Prostate gland (tissue), 2 donors: ENCODE results near the gene KRTAP9-6. TPM values are rescaled to one million over a fixed set of nuclear protein-coding genes. Genes with fewer than 3 reads are reported as not detected.
"Not testable (repeated sequence)": the region's sequence is repeated elsewhere in the genome, so short reads cannot be mapped to it uniquely, and the experiment has no call there.

Source experiments
- DNase-seq: peaks from one replicate; pipeline ENCODE4 v3.0.0-alpha.2; 2019; ENCODE audit warnings: low spot score
- H3K27ac ChIP-seq, 2 donors: fragments of 200-600 bp; sonication (generic); 2 replicates each; pipeline ENCODE4 v1.5.1; 2017 to 2019
- H3K27me3 ChIP-seq: fragments of 200-600 bp; sonication (generic); replicated peaks from 2 replicates; pipeline ENCODE4 v1.5.1; 2019; ENCODE audit not compliant: insufficient read depth
- H3K36me3 ChIP-seq, 2 donors: fragments of 200-600 bp; sonication (generic); 1 replicate in 1 of 2; 2 replicates in 1 of 2; pipeline versions ENCODE4 v1.5.1 to v1.8.1; 2017 to 2019
- H3K4me1 ChIP-seq: fragments of 200-600 bp; sonication (generic); replicated peaks from 2 replicates; pipeline ENCODE4 v1.5.1; 2019
- H3K4me3 ChIP-seq, 2 donors: fragments of 200-600 bp; sonication (generic); 2 replicates each; pipeline ENCODE4 v1.5.1; 2017 to 2019
- H3K9me3 ChIP-seq: fragments of 200-600 bp; sonication (generic); 2 replicates; pipeline ENCODE4 v1.5.1; 2017
- CTCF ChIP-seq, 4 experiments: fragments of 200-600 bp in 2 of 4; fragments of 450-650 bp in 2 of 4; sonication (generic) in 2 of 4; IDR thresholded peaks; 1 replicate in 3 of 4; 2 replicates in 1 of 4; pipeline ENCODE4 v1.5.1; 2016 to 2019; ENCODE audit warnings: antibody characterized with exemption in 4 of 4, mild to moderate bottlenecking in 2 of 4, moderate library complexity in 2 of 4
- POLR2A ChIP-seq: fragments of 450-650 bp; IDR thresholded peaks from one replicate; pipeline ENCODE4 v1.6.1; 2016; ENCODE audit warnings: antibody characterized with exemption, mild to moderate bottlenecking
- POLR2AphosphoS5 ChIP-seq: sonication (generic); formaldehyde crosslinking; IDR thresholded peaks from one replicate; pipeline ENCODE4 v1.6.1; 2017; ENCODE audit warnings: antibody characterized with exemption
- WGBS: methylation state at CpG from one replicate; pipeline ENCODE4 v1.1.5; 2018; 5-methylcytosine and 5-hydroxymethylcytosine counted together
- intact Hi-C: fragments of 100-400 bp; cut with DNase I; formaldehyde crosslinking; loops from one replicate; pipeline ENCODE4 v1.14.2; 2022
- total RNA-seq, 2 donors: library from RNA; depleted of rRNA; stranded (reverse); fragments of >200 nt; gene quantifications; one replicate each; pipeline ENCODE4 v1.1.0, GENCODE V29; 2016

The KRTAP9-6 gene
- total RNA-seq, 2 donors from 2014 or later, result not detected

GRCh38 chr17:41263212-41263611 is 2.0 kb upstream of the KRTAP9-6 start:
- H3K27me3 ChIP-seq, result no peaks in the 10 kb centered on the region
- 93% methylated on average over 2 of the region's 2 CpGs for WGBS
- intact Hi-C loops, result no loop called here

GRCh38 chr17:41264599-41264998 is 579 bp upstream of the KRTAP9-6 start:
- H3K36me3 ChIP-seq, result no peaks in the 10 kb centered on the region
- intact Hi-C loops, result no loop called here
- WGBS, result 40% methylated on average over 3 of the region's 3 CpGs
- TF ChIP-seq CTCF (IDR thresholded peaks at IDR 0.05), result no peak
- peak; percentile 51 for TF ChIP-seq POLR2AphosphoS5
- no peak for TF ChIP-seq POLR2A
- H3K4me1 ChIP-seq, result no peaks in the 10 kb centered on the region
- H3K27me3 ChIP-seq, result no peaks in the 10 kb centered on the region
- H3K27ac ChIP-seq, result no peak overlapping the region
- DNase-seq, result no peak
- H3K9me3 ChIP-seq, result no peaks in the 10 kb centered on the region
- H3K4me3 ChIP-seq, result no peak overlapping the region

More at GRCh38 chr17:41263212-41263611, 2.0 kb upstream of the KRTAP9-6 start:
- no peak overlapping the region for H3K27ac ChIP-seq
- no peaks in the 10 kb centered on the region for H3K36me3 ChIP-seq
- no peaks in the 10 kb centered on the region for H3K4me1 ChIP-seq
- H3K4me3 ChIP-seq, result no peak overlapping the region
- no peak for DNase-seq
- no peaks in the 10 kb centered on the region for H3K9me3 ChIP-seq
- no peak for TF ChIP-seq POLR2AphosphoS5

GRCh38 chr17:41267711-41268110 is 2.5 kb downstream of the KRTAP9-6 start:
- Histone ChIP-seq H3K36me3 (no peaks in the 10 kb centered on the region), H3K27me3 (no peaks in the 10 kb centered on the region), H3K27ac (no peak overlapping the region), H3K4me1 (no peaks in the 10 kb centered on the region), H3K9me3 (no peaks in the 10 kb centered on the region), H3K4me3 (no peak overlapping the region)
- TF ChIP-seq CTCF (IDR thresholded peaks at IDR 0.05) (no peak), POLR2AphosphoS5 (no peak), POLR2A (no peak)
- DNase-seq, result no peak
- intact Hi-C loops, result no loop called here
- WGBS, result no CpG with 5 or more reads among the region's 3 CpGs

DNA sequence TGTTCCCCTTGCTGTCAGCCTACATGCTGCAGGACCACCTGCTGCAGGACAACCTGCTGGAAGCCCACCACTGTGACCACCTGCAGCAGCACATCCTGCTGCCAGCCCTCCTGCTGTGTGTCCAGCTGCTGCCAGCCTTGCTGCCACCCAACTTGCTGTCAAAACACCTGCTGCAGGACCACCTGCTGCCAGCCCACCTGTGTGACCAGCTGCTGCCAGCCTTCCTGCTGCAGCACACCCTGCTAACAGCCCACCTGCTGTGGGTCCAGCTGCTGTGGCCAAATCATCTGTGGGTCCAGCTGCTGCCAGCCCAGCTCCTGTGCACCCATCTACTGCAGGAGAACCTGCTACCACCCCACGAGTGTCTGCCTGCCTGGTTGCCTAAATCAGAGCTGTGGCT is 6.1 kb downstream of the KRTAP9-6 start:
- intact Hi-C loops, H3K4me3 ChIP-seq, H3K9me3 ChIP-seq, H3K27me3 ChIP-seq, DNase-seq, H3K36me3 ChIP-seq, H3K27ac ChIP-seq, H3K4me1 ChIP-seq: not testable (repeated sequence)
- no CpG with 5 or more reads among the region's 1 CpG for WGBS

DNA sequence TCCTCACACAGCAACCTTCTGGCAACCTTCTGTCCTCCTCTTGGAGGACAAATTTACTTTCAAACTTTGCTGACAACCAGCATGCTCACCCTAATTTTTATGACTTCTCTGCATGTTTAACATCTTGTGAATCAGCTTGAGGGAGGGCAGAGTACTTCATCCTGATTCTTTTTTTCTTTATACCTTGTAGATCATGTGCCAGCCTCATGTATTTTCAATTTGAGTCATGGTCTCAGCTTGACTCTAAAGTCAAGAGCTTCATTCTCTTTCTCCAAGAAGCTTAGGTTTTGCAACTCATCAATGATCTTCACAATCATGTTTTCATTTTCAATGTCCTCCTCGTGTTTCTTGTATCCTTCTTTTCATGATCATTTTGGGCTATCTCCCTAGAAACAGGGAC is 6.7 kb downstream of the KRTAP9-6 start:
- no peak for DNase-seq
- no CpG with 5 or more reads among the region's 1 CpG for WGBS
- no peaks in the 10 kb centered on the region for H3K9me3 ChIP-seq
- TF ChIP-seq POLR2AphosphoS5 (no peak), CTCF (IDR thresholded peaks at IDR 0.05) (no peak), POLR2A (no peak)
- no peaks in the 10 kb centered on the region for H3K27me3 ChIP-seq
- H3K4me3 ChIP-seq, result no peak overlapping the region
- H3K27ac ChIP-seq, result no peak overlapping the region
- H3K4me1 ChIP-seq, result no peaks in the 10 kb centered on the region
- no peaks in the 10 kb centered on the region for H3K36me3 ChIP-seq
- intact Hi-C loops, result no loop called here

- H3K27ac ChIP-seq, H3K27me3 ChIP-seq, H3K9me3 ChIP-seq, intact Hi-C loops, DNase-seq, H3K36me3 ChIP-seq, H3K4me1 ChIP-seq, H3K4me3 ChIP-seq: not testable (repeated sequence)
- WGBS, result 73% methylated on average over 3 of the region's 3 CpGs
Observed at GRCh38 chr17:41275648-41276190, 10.5 kb downstream of the KRTAP9-6 start, which contains the start of gene KRTAP9-7. Gene KRTAP9-7, plus strand, starts transcription at chr17:41275698. Its CDS starts 0 bp downstream, at chr17:41275698.
